ENCODE data around the gene TINCR. TPM values are rescaled to one million over a fixed set of nuclear protein-coding genes. Genes with fewer than 3 reads are reported as not detected.

Gene TINCR
- 0.42 and 1.00 TPM in 2 replicates for total RNA-seq
- 0.07 TPM for total RNA-seq (2013)
- polyA plus RNA-seq = 0.37 and 0.54 TPM in 2 replicates
- polyA minus RNA-seq = 0.93 TPM in 1 of 2 replicates, not detected in the other

DNA sequence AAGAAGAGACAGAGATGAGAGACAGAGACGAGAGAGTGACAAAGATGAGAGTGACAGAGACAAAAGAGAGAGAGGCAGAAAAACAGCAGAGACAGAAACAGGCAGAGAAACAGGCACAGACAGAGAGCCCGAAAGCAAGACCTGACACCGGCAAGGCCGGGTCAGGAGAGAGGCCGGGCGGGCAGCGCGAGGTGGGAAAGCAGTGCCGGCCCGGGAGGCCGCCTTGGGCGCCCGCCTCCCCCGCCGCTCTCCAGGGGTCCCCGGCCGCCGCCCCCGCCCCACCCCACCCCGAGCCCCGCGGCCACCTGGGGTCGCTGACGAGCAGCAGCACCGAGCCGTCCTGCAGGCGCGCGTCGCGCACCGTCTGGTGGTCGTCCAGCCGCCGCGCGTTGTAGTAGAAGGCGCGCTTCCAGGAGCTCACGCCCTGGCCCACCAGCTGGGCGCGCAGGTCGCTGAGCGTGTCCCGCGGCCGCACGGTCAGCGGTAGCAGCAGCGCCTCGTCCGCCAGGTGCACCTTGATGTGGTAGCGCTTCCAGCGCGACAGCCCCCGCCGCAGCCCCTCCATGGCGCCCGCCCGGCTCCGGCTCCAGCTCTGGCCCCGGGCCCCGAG lies at the start of gene TINCR:
TSS of gene TINCR (minus strand) at position 594 of the 610 bp plus-strand sequence.
- no peak within 1 kb of the TSS for H3K27ac Mint-ChIP-seq
- no peak for ATAC-seq (ENCODE audit: low read depth)
- intact Hi-C loops (cut with micrococcal nuclease) = no loop called here
- no peak within 1 kb of the TSS for H3K4me3 Mint-ChIP-seq
- Histone ChIP-seq H3K79me2 (ENCODE audit: control insufficient read depth, insufficient read depth, low read length) (no peaks in the 10 kb centered on the region), H3K27me3 (replicated peaks in 1 of 4; ENCODE audit: control extremely low read depth in 1 of 4, control insufficient read depth in 3 of 4, insufficient read depth in 4 of 4, low read length in 3 of 4) (peaks cover 0 to 30% (median 17%) of the 10 kb centered on the region in 4 experiments), H3K4me3 (ENCODE audit: control extremely low read depth in 1 of 5, extremely low read depth in 1 of 5, insufficient read depth in 1 of 5, low read depth in 2 of 5, low read length in 4 of 5) (no peak within 1 kb of the TSS), H2AFZ (ENCODE audit: insufficient read depth, low read depth, low read length, poor library complexity, severe bottlenecking) (no peak within 1 kb of the TSS), H4K20me1 (ENCODE audit: control insufficient read depth, insufficient read depth, low read length, poor library complexity, severe bottlenecking) (no peaks in the 10 kb centered on the region), H3K9me3 (ENCODE audit: control extremely low read depth in 1 of 3, control insufficient read depth in 2 of 3, insufficient read depth in 1 of 3, low read length in 2 of 3) (peaks cover 0 to 26% (median 0%) of the 10 kb centered on the region in 3 donors), H3K27ac (ENCODE audit: low read length in 2 of 2) (no peak within 1 kb of the TSS), H3K4me1 (ENCODE audit: control insufficient read depth in 2 of 2, insufficient read depth in 2 of 2, low read length in 2 of 2) (peaks cover 0 to 3% of the 10 kb centered on the region in 2 donors), H3K36me3 (replicated peaks in 1 of 2; ENCODE audit: control extremely low read depth in 1 of 2, control insufficient read depth in 1 of 2, extremely low read depth in 1 of 2, insufficient read depth in 2 of 2, low read length in 1 of 2) (no peaks in the 10 kb centered on the region), H3K4me2 (replicated peaks; ENCODE audit: low read depth, low read length, poor library complexity, severe bottlenecking) (no peak within 1 kb of the TSS), H3K9ac (ENCODE audit: low read length) (no peak within 1 kb of the TSS)
- ChIA-PET CTCF (no interaction called here), POLR2A (no interaction called here)
- peaks cover 3% of the 10 kb centered on the region for H3K9me3 Mint-ChIP-seq (ENCODE audit: insufficient read depth)
- TF ChIP-seq EZH2 (IDR thresholded peaks at IDR 0.05; ENCODE audit: borderline replicate concordance, insufficient read depth, low read depth, low read length, poor library complexity, severe bottlenecking) = no peak
- TF ChIP-seq, protein P1, sequence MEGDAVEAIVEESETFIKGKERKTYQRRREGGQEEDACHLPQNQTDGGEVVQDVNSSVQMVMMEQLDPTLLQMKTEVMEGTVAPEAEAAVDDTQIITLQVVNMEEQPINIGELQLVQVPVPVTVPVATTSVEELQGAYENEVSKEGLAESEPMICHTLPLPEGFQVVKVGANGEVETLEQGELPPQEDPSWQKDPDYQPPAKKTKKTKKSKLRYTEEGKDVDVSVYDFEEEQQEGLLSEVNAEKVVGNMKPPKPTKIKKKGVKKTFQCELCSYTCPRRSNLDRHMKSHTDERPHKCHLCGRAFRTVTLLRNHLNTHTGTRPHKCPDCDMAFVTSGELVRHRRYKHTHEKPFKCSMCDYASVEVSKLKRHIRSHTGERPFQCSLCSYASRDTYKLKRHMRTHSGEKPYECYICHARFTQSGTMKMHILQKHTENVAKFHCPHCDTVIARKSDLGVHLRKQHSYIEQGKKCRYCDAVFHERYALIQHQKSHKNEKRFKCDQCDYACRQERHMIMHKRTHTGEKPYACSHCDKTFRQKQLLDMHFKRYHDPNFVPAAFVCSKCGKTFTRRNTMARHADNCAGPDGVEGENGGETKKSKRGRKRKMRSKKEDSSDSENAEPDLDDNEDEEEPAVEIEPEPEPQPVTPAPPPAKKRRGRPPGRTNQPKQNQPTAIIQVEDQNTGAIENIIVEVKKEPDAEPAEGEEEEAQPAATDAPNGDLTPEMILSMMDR (IDR thresholded peaks at IDR 0.05) = no peak
- H3K27me3 Mint-ChIP-seq = peaks cover 10% of the 10 kb centered on the region
- H3K4me1 Mint-ChIP-seq = no peaks in the 10 kb centered on the region
- no peak for DNase-seq
- 21% methylated on average over 54 of the region's 63 CpGs for WGBS (ENCODE audit: insufficient coverage)

GRCh38 chr19:5617080-5617479 lies 49.3 kb upstream of the TINCR start:
- H2AFZ ChIP-seq (ENCODE audit: insufficient read depth, low read depth, low read length, poor library complexity, severe bottlenecking) = no peak overlapping the region
- intact Hi-C loops (cut with micrococcal nuclease) = no loop called here
- H3K9me3 ChIP-seq (ENCODE audit: control extremely low read depth in 1 of 3, control insufficient read depth in 2 of 3, insufficient read depth in 1 of 3, low read length in 2 of 3) = no peaks in the 10 kb centered on the region
- DNase-seq (no peak), ATAC-seq (ENCODE audit: low read depth) (no peak)
- H3K4me3 Mint-ChIP-seq = no peak overlapping the region
- H3K79me2 ChIP-seq (ENCODE audit: control insufficient read depth, insufficient read depth, low read length) = peaks cover 94% of the 10 kb centered on the region
- H3K27me3 ChIP-seq (replicated peaks in 1 of 4; ENCODE audit: control extremely low read depth in 1 of 4, control insufficient read depth in 3 of 4, insufficient read depth in 4 of 4, low read length in 3 of 4) = no peaks in the 10 kb centered on the region
- H3K9me3 Mint-ChIP-seq (ENCODE audit: insufficient read depth) = no peaks in the 10 kb centered on the region
- H4K20me1 ChIP-seq (ENCODE audit: control insufficient read depth, insufficient read depth, low read length, poor library complexity, severe bottlenecking) = peaks cover 73% of the 10 kb centered on the region
- no peaks in the 10 kb centered on the region for H3K27me3 Mint-ChIP-seq
- no peak for TF ChIP-seq EZH2 (IDR thresholded peaks at IDR 0.05; ENCODE audit: borderline replicate concordance, insufficient read depth, low read depth, low read length, poor library complexity, severe bottlenecking)
- TF ChIP-seq, protein P1 (IDR thresholded peaks at IDR 0.05) = no peak
- no peak overlapping the region for H3K4me2 ChIP-seq (replicated peaks; ENCODE audit: low read depth, low read length, poor library complexity, severe bottlenecking)
- H3K4me1 ChIP-seq (ENCODE audit: control insufficient read depth in 2 of 2, insufficient read depth in 2 of 2, low read length in 2 of 2) = peaks cover 24 to 27% of the 10 kb centered on the region in 2 donors
- H3K27ac Mint-ChIP-seq = no peak overlapping the region
- CTCF ChIA-PET = no interaction called here
- WGBS (ENCODE audit: insufficient coverage) = no CpG with 5 or more reads among the region's 1 CpG
- H3K4me3 ChIP-seq (ENCODE audit: control extremely low read depth in 1 of 5, extremely low read depth in 1 of 5, insufficient read depth in 1 of 5, low read depth in 2 of 5, low read length in 4 of 5) = no peak overlapping the region
- POLR2A ChIA-PET = no interaction called here
- no peak overlapping the region for H3K27ac ChIP-seq (ENCODE audit: low read length in 2 of 2)
- peaks cover 35% of the 10 kb centered on the region for H3K4me1 Mint-ChIP-seq
- peaks cover 7 to 81% of the 10 kb centered on the region in 2 experiments for H3K36me3 ChIP-seq (replicated peaks in 1 of 2; ENCODE audit: control extremely low read depth in 1 of 2, control insufficient read depth in 1 of 2, extremely low read depth in 1 of 2, insufficient read depth in 2 of 2, low read length in 1 of 2)
- H3K9ac ChIP-seq (ENCODE audit: low read length) = no peak overlapping the region
